C4-2B (cell line): Measurements from ENCODE around the gene KLF17.

Source experiments
- CTCF ChIP-seq: fragments of 450-650 bp; conservative IDR thresholded peaks from 2 replicates; pipeline ENCODE4 v1.5.1; 2017; ENCODE audit warnings: mild to moderate bottlenecking
- ZFX ChIP-seq: fragments of 450-650 bp; IDR thresholded peaks from 2 replicates; pipeline ENCODE4 v1.6.1; 2017

GRCh38 chr1:44141531-44141930 lies 22.9 kb downstream of the KLF17 start, which contains the start of gene KLF18:
- no peak for TF ChIP-seq ZFX
- no peak for TF ChIP-seq CTCF
